SK-N-SH treated with all-trans-retinoic acid at 6 μM for 48 hours (cell line): ENCODE measurements around the gene PIK3CA.

Experiments used
- ATAC-seq: fragments of 200-7000 bp; cut with Tn5 transposase; 3 replicates; pipeline ENCODE4 v1.9.1; 2020; ENCODE audit warnings: mild to moderate bottlenecking, moderate library complexity
- ARNTL ChIP-seq: fragments of 450-650 bp; formaldehyde crosslinking; IDR thresholded peaks from 2 replicates; pipeline ENCODE4 v1.5.0; 2020; ENCODE audit warnings: low read depth, mild to moderate bottlenecking, moderate library complexity, borderline replicate concordance
- CREB5 ChIP-seq: fragments of 250-450 bp; sonication (Bioruptor Pico); IDR thresholded peaks from 2 replicates; pipeline ENCODE4 v1.5.1; 2020; ENCODE audit warnings: low read depth, mild to moderate bottlenecking, moderate library complexity
- CSDC2 ChIP-seq: fragments of 250-450 bp; sonication (Bioruptor Pico); IDR thresholded peaks from 2 replicates; pipeline ENCODE4 v1.5.0; 2020; ENCODE audit warnings: mild to moderate bottlenecking, moderate library complexity
- CSRNP3 ChIP-seq: fragments of 250-450 bp; sonication (Bioruptor Pico); IDR thresholded peaks from 2 replicates; pipeline ENCODE4 v1.5.1; 2021; ENCODE audit warnings: mild to moderate bottlenecking, moderate library complexity
- ESRRG ChIP-seq: fragments of 250-450 bp; sonication (Bioruptor Pico); IDR thresholded peaks from 2 replicates; pipeline ENCODE4 v1.6.1; 2021; ENCODE audit warnings: mild to moderate bottlenecking
- GLIS3 ChIP-seq: fragments of 250-450 bp; sonication (Bioruptor Pico); IDR thresholded peaks from 2 replicates; pipeline ENCODE4 v1.5.0; 2020; ENCODE audit warnings: mild to moderate bottlenecking, moderate library complexity
- ISL1 ChIP-seq: fragments of 250-450 bp; sonication (Bioruptor Pico); IDR thresholded peaks from 2 replicates; pipeline ENCODE4 v2.1.2; 2022; ENCODE audit warnings: mild to moderate bottlenecking, moderate library complexity
- OSR1 ChIP-seq: fragments of 250-450 bp; sonication (Bioruptor Pico); IDR thresholded peaks from 2 replicates; pipeline ENCODE4 v1.8.0; 2022; ENCODE audit warnings: moderate library complexity, mild to moderate bottlenecking, inconsistent platforms
- PATZ1 ChIP-seq: fragments of 250-450 bp; sonication (Bioruptor Pico); IDR thresholded peaks from 2 replicates; pipeline ENCODE4 v1.8.0; 2020; ENCODE audit warnings: mild to moderate bottlenecking, moderate library complexity, borderline replicate concordance
- PPARA ChIP-seq: fragments of 250-450 bp; sonication (Bioruptor Pico); IDR thresholded peaks from 2 replicates; pipeline ENCODE4 v1.5.0; 2020; ENCODE audit warnings: mild to moderate bottlenecking, borderline replicate concordance
- RARB ChIP-seq: fragments of 250-450 bp; sonication (Bioruptor Pico); IDR thresholded peaks from 2 replicates; pipeline ENCODE4 v1.8.0; 2021; ENCODE audit warnings: mild to moderate bottlenecking, moderate library complexity
- SNAI2 ChIP-seq: fragments of 250-450 bp; sonication (Bioruptor Pico); IDR thresholded peaks from 2 replicates; pipeline ENCODE4 v1.5.0; 2020; ENCODE audit warnings: mild to moderate bottlenecking, moderate library complexity
- TOX ChIP-seq: fragments of 250-450 bp; sonication (Bioruptor Pico); IDR thresholded peaks from 2 replicates; pipeline ENCODE4 v1.8.0; 2021; ENCODE audit warnings: mild to moderate bottlenecking, moderate library complexity, borderline replicate concordance
- TSHZ2 ChIP-seq: fragments of 250-450 bp; sonication (Bioruptor Pico); IDR thresholded peaks from 2 replicates; pipeline ENCODE4 v1.5.0; 2020; ENCODE audit warnings: mild to moderate bottlenecking, moderate library complexity
- ZC3H10 ChIP-seq: fragments of 250-450 bp; sonication (Bioruptor Pico); IDR thresholded peaks from 2 replicates; pipeline ENCODE4 v1.5.1; 2021; ENCODE audit warnings: mild to moderate bottlenecking, moderate library complexity
- ZFP3 ChIP-seq: fragments of 250-450 bp; sonication (Bioruptor Pico); IDR thresholded peaks from 2 replicates; pipeline ENCODE4 v1.5.0; 2020; ENCODE audit warnings: mild to moderate bottlenecking, moderate library complexity
- ZFP30 ChIP-seq: fragments of 450-650 bp; formaldehyde crosslinking; IDR thresholded peaks from 2 replicates; pipeline ENCODE4 v1.5.0; 2022; ENCODE audit warnings: mild to moderate bottlenecking, moderate library complexity
- ZNF565 ChIP-seq: fragments of 450-650 bp; formaldehyde crosslinking; conservative IDR thresholded peaks from 2 replicates; pipeline ENCODE4 v1.5.0; 2020; ENCODE audit warnings: low read depth, mild to moderate bottlenecking, moderate library complexity
- ZNF70 ChIP-seq: fragments of 450-650 bp; formaldehyde crosslinking; IDR thresholded peaks from 2 replicates; pipeline ENCODE4 v1.5.0; 2020; ENCODE audit warnings: mild to moderate bottlenecking, moderate library complexity
- ZNF8 ChIP-seq: fragments of 450-650 bp; formaldehyde crosslinking; IDR thresholded peaks from 2 replicates; pipeline ENCODE4 v1.5.0; 2020; ENCODE audit warnings: mild to moderate bottlenecking, moderate library complexity
- TF ChIP-seq, protein P1 (sequence below): fragments of 250-450 bp; sonication (Bioruptor Pico); IDR thresholded peaks from 2 replicates; pipeline ENCODE4 v1.8.0; 2021; ENCODE audit warnings: low read depth, mild to moderate bottlenecking, moderate library complexity, borderline replicate concordance

The PIK3CA gene

DNA sequence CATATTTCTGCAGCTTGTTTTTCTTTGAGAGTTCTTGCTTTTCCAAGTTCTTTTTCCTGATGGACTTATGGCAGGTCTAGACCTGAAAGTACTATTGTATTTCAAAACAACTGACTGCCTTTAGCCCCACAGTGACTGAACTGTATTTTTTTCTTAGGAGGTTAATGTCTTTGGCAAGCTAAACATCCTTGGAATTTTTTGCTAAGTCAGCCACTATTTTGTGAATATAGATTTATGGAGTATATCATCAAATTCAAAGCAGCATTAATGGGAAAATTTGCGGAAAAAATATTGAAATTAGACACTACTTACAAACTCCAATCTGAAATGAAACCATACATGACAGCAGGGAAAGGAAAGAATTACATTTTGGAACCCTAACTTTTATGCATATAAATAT, 8.6 kb downstream of the PIK3CA start:
- TF ChIP-seq PATZ1 (no peak), ESRRG (no peak), ZNF565 (no peak), SNAI2 (CRISPR knock-in tag) (no peak), ZFP30 (no peak), CREB5 (CRISPR knock-in tag) (no peak), GLIS3 (CRISPR knock-in tag) (no peak), CSRNP3 (CRISPR knock-in tag) (no peak), ZNF8 (CRISPR knock-in tag) (no peak), ISL1 (CRISPR knock-in tag) (no peak), PPARA (CRISPR knock-in tag) (no peak), RARB (no peak), TOX (CRISPR knock-in tag) (no peak)
- ATAC-seq = no peak

DNA sequence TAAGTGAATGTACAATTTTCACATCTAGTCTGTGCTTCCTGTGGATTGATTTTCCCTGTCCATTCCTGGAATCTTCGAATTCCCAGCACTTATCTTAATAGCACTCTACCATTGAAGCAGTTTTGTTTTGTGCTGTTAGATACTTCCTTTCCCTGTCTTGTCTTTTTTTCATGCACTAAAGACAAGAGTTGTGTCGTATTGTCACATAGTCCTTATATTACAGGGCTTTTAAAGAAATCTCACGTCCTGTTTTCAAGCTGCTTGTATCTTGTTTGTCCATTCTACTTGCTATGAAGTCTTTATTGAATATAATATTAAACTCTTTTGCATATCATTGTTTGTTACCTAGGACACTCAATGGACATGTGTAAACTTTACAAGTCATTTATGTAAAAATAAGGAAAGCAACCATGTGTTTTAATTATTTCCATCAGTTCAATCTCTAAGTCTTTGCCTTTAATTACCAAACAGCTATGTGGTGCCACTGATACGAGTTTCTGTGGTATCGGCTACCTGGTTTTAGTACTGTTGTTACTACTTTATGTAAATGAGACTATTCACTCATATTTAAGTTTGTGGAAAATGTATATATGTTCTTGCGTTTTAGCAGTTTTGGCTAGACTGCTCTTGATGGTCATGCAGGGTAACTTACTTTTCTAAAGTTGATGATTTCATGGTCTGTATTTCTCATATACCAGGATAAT, 10.3 kb downstream of the PIK3CA start:
- ATAC-seq = no peak
- TF ChIP-seq SNAI2 (CRISPR knock-in tag) (no peak), ARNTL (no peak), ZNF70 (CRISPR knock-in tag) (no peak), ZNF8 (CRISPR knock-in tag) (no peak), ZFP3 (CRISPR knock-in tag) (no peak)
- TF ChIP-seq, protein P1, sequence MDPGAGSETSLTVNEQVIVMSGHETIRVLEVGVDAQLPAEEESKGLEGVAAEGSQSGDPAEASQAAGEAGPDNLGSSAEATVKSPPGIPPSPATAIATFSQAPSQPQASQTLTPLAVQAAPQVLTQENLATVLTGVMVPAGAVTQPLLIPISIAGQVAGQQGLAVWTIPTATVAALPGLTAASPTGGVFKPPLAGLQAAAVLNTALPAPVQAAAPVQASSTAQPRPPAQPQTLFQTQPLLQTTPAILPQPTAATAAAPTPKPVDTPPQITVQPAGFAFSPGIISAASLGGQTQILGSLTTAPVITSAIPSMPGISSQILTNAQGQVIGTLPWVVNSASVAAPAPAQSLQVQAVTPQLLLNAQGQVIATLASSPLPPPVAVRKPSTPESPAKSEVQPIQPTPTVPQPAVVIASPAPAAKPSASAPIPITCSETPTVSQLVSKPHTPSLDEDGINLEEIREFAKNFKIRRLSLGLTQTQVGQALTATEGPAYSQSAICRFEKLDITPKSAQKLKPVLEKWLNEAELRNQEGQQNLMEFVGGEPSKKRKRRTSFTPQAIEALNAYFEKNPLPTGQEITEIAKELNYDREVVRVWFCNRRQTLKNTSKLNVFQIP = no peak

- ATAC-seq = no peak
- TF ChIP-seq, protein P1 = no peak
- no peak for TF ChIP-seq ISL1 (CRISPR knock-in tag)
- TF ChIP-seq SNAI2 (CRISPR knock-in tag) = no peak
- no peak for TF ChIP-seq OSR1 (CRISPR knock-in tag)
- no peak for TF ChIP-seq ZNF565
- TF ChIP-seq CSDC2 (CRISPR knock-in tag) = no peak
- no peak for TF ChIP-seq TSHZ2
- TF ChIP-seq ZC3H10 (CRISPR knock-in tag) = no peak
- TF ChIP-seq ZFP3 (CRISPR knock-in tag) = no peak
- no peak for TF ChIP-seq CREB5 (CRISPR knock-in tag)
- TF ChIP-seq, all 23 proteins: peak for 0
Observed at GRCh38 chr3:179163503-179163902, 15.3 kb downstream of the PIK3CA start.
